Neural crest cell (in vitro differentiated cells): Measurements from ENCODE around the gene RALGAPA1. TPM values are rescaled to one million over a fixed set of nuclear protein-coding genes. Genes with fewer than 3 reads are reported as not detected.

Experiments
- DNase-seq: peaks from one replicate; pipeline ENCODE4 v3.0.0; 2021; ENCODE audit warnings: low read depth, mixed read lengths, low spot score
- H3K27ac Mint-ChIP-seq: one replicate; pipeline ENCODE4 v1.8.0; 2021; ENCODE audit warnings: mild to moderate bottlenecking, mixed read lengths; ENCODE audit not compliant: unreplicated experiment
- H3K27me3 Mint-ChIP-seq: 2 replicates; pipeline ENCODE4 v1.8.0; 2021; ENCODE audit warnings: low read depth, mild to moderate bottlenecking, mixed read lengths
- H3K36me3 Mint-ChIP-seq: 2 replicates; pipeline ENCODE4 v1.8.0; 2021; ENCODE audit warnings: low read depth, mild to moderate bottlenecking, mixed read lengths
- H3K4me1 Mint-ChIP-seq: 2 replicates; pipeline ENCODE4 v1.8.0; 2021; ENCODE audit warnings: mixed read lengths
- H3K4me3 Mint-ChIP-seq: one replicate; pipeline ENCODE4 v1.8.0; 2021; ENCODE audit warnings: mild to moderate bottlenecking, mixed read lengths
- H3K9me3 Mint-ChIP-seq: 2 replicates; pipeline ENCODE4 v1.8.0; 2021; ENCODE audit warnings: mixed read lengths
- CTCF ChIP-seq: fragments of 200-600 bp; sonication (generic); conservative IDR thresholded peaks from 2 replicates; pipeline ENCODE4 v1.5.0; 2021; ENCODE audit warnings: antibody characterized with exemption, mild to moderate bottlenecking
- total RNA-seq: library from RNA; stranded (reverse); gene quantifications from 2 replicates; pipeline ENCODE4 v1.2.1, GENCODE V29; 2021

The RALGAPA1 gene
- total RNA-seq, 1 donor from 2014 or later = 46.0 TPM

- H3K4me1 Mint-ChIP-seq = peaks cover 14% of the 10 kb centered on the region
- H3K27me3 Mint-ChIP-seq = no peaks in the 10 kb centered on the region
- no peak overlapping the region for H3K4me3 Mint-ChIP-seq
- H3K36me3 Mint-ChIP-seq = no peaks in the 10 kb centered on the region
- no peak for DNase-seq
- H3K9me3 Mint-ChIP-seq = no peaks in the 10 kb centered on the region
- H3K27ac Mint-ChIP-seq = no peak overlapping the region
- TF ChIP-seq CTCF = no peak
Measured at GRCh38 chr14:35549551-35549950, 259.5 kb downstream of the RALGAPA1 start.

GRCh38 chr14:35543006-35543405 lies 266.1 kb downstream of the RALGAPA1 start:
- TF ChIP-seq CTCF = no peak
- Mint-ChIP-seq H3K27ac (no peak overlapping the region), H3K9me3 (no peaks in the 10 kb centered on the region), H3K36me3 (no peaks in the 10 kb centered on the region), H3K4me1 (no peaks in the 10 kb centered on the region), H3K4me3 (no peak overlapping the region), H3K27me3 (peaks cover 4% of the 10 kb centered on the region)
- DNase-seq = no peak

- no peaks in the 10 kb centered on the region for H3K36me3 Mint-ChIP-seq
- H3K27ac Mint-ChIP-seq = no peak overlapping the region
- DNase-seq = no peak
- no peak overlapping the region for H3K4me3 Mint-ChIP-seq
- peaks cover 3% of the 10 kb centered on the region for H3K4me1 Mint-ChIP-seq
- H3K9me3 Mint-ChIP-seq = no peaks in the 10 kb centered on the region
- TF ChIP-seq CTCF = no peak
- H3K27me3 Mint-ChIP-seq = peaks cover 31% of the 10 kb centered on the region
Measured at GRCh38 chr14:35539969-35540368, 269.1 kb downstream of the RALGAPA1 start.

- H3K4me3 Mint-ChIP-seq = peak overlapping the region; percentile 87
- no peaks in the 10 kb centered on the region for H3K9me3 Mint-ChIP-seq
- H3K27ac Mint-ChIP-seq = no peak overlapping the region
- peaks cover 69% of the 10 kb centered on the region for H3K27me3 Mint-ChIP-seq
- peak; percentile 9 for DNase-seq
- peaks cover 8% of the 10 kb centered on the region for H3K4me1 Mint-ChIP-seq
- TF ChIP-seq CTCF = no peak
- H3K36me3 Mint-ChIP-seq = no peaks in the 10 kb centered on the region
Measured at GRCh38 chr14:35535483-35536112, 273.5 kb downstream of the RALGAPA1 start.

GRCh38 chr14:35534873-35535482 lies 274.1 kb downstream of the RALGAPA1 start:
- H3K27me3 Mint-ChIP-seq = peaks cover 75% of the 10 kb centered on the region
- no peak for TF ChIP-seq CTCF

More at GRCh38 chr14:35534873-35535482, 274.1 kb downstream of the RALGAPA1 start:
- H3K36me3 Mint-ChIP-seq = no peaks in the 10 kb centered on the region
- H3K27ac Mint-ChIP-seq = no peak overlapping the region
- no peaks in the 10 kb centered on the region for H3K9me3 Mint-ChIP-seq
- peaks cover 8% of the 10 kb centered on the region for H3K4me1 Mint-ChIP-seq
- DNase-seq = peak; percentile 69
- H3K4me3 Mint-ChIP-seq = peak overlapping the region; percentile 87
